ENCODE data around the gene DNMT3A. TPM values are rescaled to one million over a fixed set of nuclear protein-coding genes. Genes with fewer than 3 reads are reported as not detected.

The DNMT3A gene
- total RNA-seq, 4 donors from 2014 or later: 16.1 to 33.7 (median 21.0) TPM

DNA sequence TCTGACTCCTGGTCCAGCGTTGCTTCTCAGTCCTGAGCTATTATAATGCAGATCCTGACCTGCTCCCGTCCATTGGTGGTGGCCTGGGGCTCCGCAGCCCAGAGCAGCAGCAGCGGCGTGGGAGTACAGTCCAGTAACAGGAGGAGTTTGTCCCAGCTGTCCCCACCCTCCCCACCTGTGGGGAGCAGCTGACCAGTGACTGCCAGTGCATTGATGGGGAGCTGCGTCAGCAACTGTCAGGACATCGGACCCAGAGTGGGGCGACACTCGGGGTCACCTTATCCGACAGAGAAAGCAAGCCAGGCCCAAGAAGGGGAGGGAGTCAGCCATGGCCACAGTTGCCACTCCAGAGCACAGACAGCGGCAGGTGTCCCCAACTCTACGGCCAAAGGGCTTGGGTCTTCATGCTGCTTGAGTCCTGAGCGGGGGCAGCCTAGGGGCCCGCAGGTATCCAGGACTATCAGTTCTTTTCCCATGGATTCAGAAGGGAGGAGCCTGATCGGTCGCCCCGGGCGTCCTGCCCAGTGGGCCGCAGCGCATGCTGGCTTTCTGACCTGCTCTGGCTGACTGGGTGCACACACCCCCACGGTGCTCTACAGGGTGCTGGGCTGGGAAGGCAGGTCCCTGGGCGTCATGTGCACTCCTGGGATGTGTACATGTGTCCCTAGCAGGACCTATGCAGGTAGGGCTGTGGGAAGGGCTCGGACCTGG lies 29.7 kb downstream of the DNMT3A start:
- H3K4me1 ChIP-seq: peaks cover 33 to 62% (median 48%) of the 10 kb centered on the region in 4 donors
- peak overlapping the region; percentile 10 to 50 (median 44) for H3K27ac ChIP-seq
- no peak for TF ChIP-seq POLR2AphosphoS5 (IDR thresholded peaks at IDR 0.05)
- TF ChIP-seq, protein P1, sequence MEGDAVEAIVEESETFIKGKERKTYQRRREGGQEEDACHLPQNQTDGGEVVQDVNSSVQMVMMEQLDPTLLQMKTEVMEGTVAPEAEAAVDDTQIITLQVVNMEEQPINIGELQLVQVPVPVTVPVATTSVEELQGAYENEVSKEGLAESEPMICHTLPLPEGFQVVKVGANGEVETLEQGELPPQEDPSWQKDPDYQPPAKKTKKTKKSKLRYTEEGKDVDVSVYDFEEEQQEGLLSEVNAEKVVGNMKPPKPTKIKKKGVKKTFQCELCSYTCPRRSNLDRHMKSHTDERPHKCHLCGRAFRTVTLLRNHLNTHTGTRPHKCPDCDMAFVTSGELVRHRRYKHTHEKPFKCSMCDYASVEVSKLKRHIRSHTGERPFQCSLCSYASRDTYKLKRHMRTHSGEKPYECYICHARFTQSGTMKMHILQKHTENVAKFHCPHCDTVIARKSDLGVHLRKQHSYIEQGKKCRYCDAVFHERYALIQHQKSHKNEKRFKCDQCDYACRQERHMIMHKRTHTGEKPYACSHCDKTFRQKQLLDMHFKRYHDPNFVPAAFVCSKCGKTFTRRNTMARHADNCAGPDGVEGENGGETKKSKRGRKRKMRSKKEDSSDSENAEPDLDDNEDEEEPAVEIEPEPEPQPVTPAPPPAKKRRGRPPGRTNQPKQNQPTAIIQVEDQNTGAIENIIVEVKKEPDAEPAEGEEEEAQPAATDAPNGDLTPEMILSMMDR (IDR thresholded peaks at IDR 0.05): no peak
- no peak for TF ChIP-seq POLR2A (IDR thresholded peaks at IDR 0.05)
- no peak for TF ChIP-seq EP300 (IDR thresholded peaks at IDR 0.05; ENCODE audit: low read depth)
- intact Hi-C loops (cut with DNase I; ENCODE audit: low total_unique reads): no loop called here
- no peaks in the 10 kb centered on the region for H3K9me3 ChIP-seq
- no peak overlapping the region for H3K4me3 ChIP-seq
- H3K36me3 ChIP-seq: no peaks in the 10 kb centered on the region
- no peaks in the 10 kb centered on the region for H3K27me3 ChIP-seq
- WGBS, 2 donors (ENCODE audit: low coverage in 1 of 2): 68% methylated on average over 16 of the region's 23 CpGs; no CpG with 5 or more reads in 1 of the 2 donors
- DNase-seq: no peak
- in situ Hi-C loops (cut with MboI; ENCODE audit: low pct_ligation_motif_present in 1 of 4, low pct_unique_long_range_greater_than_20kb in 1 of 4, low sequenced_read_pairs in 3 of 4): no loop called here

DNA sequence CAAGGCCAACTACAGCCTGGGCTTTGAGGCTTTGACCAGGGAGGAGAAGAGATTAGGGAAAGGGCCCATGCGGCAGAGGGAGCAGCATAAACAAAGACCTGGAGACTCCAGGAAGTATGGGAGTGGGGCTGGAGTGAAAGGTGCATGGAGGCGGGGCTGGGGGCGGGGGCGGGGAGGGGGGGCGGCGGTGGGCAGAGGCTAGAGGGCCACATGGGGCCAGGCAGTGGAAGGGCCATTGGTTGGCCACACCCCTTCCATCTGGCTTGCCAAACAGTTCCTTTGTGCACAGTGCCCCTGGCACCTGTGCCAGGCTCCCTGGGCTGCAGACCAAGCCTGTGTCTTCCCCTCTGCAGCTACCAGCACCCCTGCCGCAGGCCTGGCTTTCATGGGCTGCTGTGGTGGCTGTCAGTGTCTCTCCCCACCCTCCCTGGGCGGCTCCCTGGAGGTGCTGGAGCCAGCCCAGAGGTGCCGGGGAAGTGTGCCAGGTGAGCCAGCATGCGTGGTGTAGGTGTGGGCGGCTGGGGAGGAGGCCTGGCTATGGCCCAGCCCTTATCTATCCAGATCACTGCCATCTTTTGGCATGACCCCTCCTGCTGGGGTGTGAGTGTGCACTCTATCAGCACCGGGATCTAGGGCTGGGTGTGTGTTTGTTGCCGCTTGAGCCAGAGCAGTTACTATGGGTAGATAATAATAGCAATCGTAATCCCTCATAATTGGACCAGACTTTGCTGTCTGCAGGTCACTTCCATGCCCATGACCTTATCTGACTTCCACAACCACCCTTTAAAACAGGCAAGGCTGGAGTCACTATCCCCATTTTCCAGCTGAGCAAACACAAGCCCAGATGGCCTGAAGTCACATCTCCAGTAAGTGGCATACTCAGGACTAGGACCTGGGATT lies 30.5 kb downstream of the DNMT3A start:
- Histone ChIP-seq H3K27me3 (no peaks in the 10 kb centered on the region), H3K36me3 (no peaks in the 10 kb centered on the region), H3K9me3 (no peaks in the 10 kb centered on the region), H3K4me3 (no peak overlapping the region), H3K27ac (peak overlapping the region; percentile 14 to 50 (median 44)), H3K4me1 (peaks cover 33 to 65% (median 48%) of the 10 kb centered on the region in 4 donors)
- intact Hi-C loops (cut with DNase I; ENCODE audit: low total_unique reads): no loop called here
- DNase-seq: peak; percentile 85
- in situ Hi-C loops (cut with MboI; ENCODE audit: low pct_ligation_motif_present in 1 of 4, low pct_unique_long_range_greater_than_20kb in 1 of 4, low sequenced_read_pairs in 3 of 4): no loop called here
- TF ChIP-seq POLR2AphosphoS5 (IDR thresholded peaks at IDR 0.05): peak in 1 of 3 donors; percentile 37
- TF ChIP-seq, protein P1 (IDR thresholded peaks at IDR 0.05): no peak
- WGBS, 2 donors (ENCODE audit: low coverage in 1 of 2): 26% methylated on average over 14 of the region's 14 CpGs; no CpG with 5 or more reads in 1 of the 2 donors

DNA sequence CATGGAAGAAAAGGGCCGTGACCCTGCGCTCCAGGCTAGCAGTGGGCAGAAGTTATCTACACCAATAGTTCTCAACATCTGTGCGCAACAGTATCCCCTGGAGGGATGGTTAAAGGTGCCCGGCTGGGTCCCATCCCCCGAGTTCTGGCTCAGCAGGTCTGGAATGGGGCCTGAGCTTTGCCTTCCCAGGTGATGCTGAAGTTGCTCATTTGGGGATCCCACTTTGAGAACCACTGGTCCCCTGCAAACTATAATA lies 31.1 kb downstream of the DNMT3A start:
- WGBS, 2 donors (ENCODE audit: low coverage in 1 of 2): 82% methylated on average over 5 of the region's 5 CpGs; no CpG with 5 or more reads in 1 of the 2 donors
- peaks cover 27 to 63% (median 46%) of the 10 kb centered on the region in 4 donors for H3K4me1 ChIP-seq
- H3K27me3 ChIP-seq: no peaks in the 10 kb centered on the region
- in situ Hi-C loops (cut with MboI; ENCODE audit: low pct_ligation_motif_present in 1 of 4, low pct_unique_long_range_greater_than_20kb in 1 of 4, low sequenced_read_pairs in 3 of 4): no loop called here
- no peaks in the 10 kb centered on the region for H3K36me3 ChIP-seq
- H3K4me3 ChIP-seq: no peak overlapping the region
- no peak for TF ChIP-seq POLR2AphosphoS5 (IDR thresholded peaks at IDR 0.05)
- TF ChIP-seq POLR2A (IDR thresholded peaks at IDR 0.05): no peak
- no peak for TF ChIP-seq EP300 (IDR thresholded peaks at IDR 0.05; ENCODE audit: low read depth)
- TF ChIP-seq, protein P1 (IDR thresholded peaks at IDR 0.05): no peak
- H3K27ac ChIP-seq: peak overlapping the region; percentile 14 to 50 (median 44)
- no peak for DNase-seq
- H3K9me3 ChIP-seq: no peaks in the 10 kb centered on the region
- intact Hi-C loops (cut with DNase I; ENCODE audit: low total_unique reads): no loop called here

GRCh38 chr2:25309402-25309801 lies 32.3 kb downstream of the DNMT3A start:
- H3K36me3 ChIP-seq: no peaks in the 10 kb centered on the region
- peak; percentile 69 for DNase-seq
- in situ Hi-C loops (cut with MboI; ENCODE audit: low pct_ligation_motif_present in 1 of 4, low pct_unique_long_range_greater_than_20kb in 1 of 4, low sequenced_read_pairs in 3 of 4): no loop called here

More at GRCh38 chr2:25309402-25309801, 32.3 kb downstream of the DNMT3A start:
- peaks cover 15 to 50% (median 34%) of the 10 kb centered on the region in 4 donors for H3K4me1 ChIP-seq
- H3K27ac ChIP-seq: no peak overlapping the region
- H3K9me3 ChIP-seq: no peaks in the 10 kb centered on the region
- no peaks in the 10 kb centered on the region for H3K27me3 ChIP-seq
- H3K4me3 ChIP-seq: no peak overlapping the region
- no peak for TF ChIP-seq POLR2A (IDR thresholded peaks at IDR 0.05)
- no peak for TF ChIP-seq EP300 (IDR thresholded peaks at IDR 0.05; ENCODE audit: low read depth)
- TF ChIP-seq, protein P1 (IDR thresholded peaks at IDR 0.05): peak; percentile 26 to 48 (median 37)
- TF ChIP-seq POLR2AphosphoS5 (IDR thresholded peaks at IDR 0.05): no peak
- intact Hi-C loops (cut with DNase I; ENCODE audit: low total_unique reads): no loop called here
- WGBS, 2 donors (ENCODE audit: low coverage in 1 of 2): 68 to 97% methylated on average over 4 to 10 of the region's 10 CpGs
